Chondrocyte (in vitro differentiated cells): ENCODE measurements around the gene FIBP. TPM values are rescaled to one million over a fixed set of nuclear protein-coding genes. Genes with fewer than 3 reads are reported as not detected.
A peak's percentile ranks its signal among the peaks of the same experiment; 100 is the strongest.

Source experiments
- DNase-seq: peaks from one replicate; pipeline ENCODE4 v3.0.0; 2021; ENCODE audit warnings: mixed read lengths, low spot score
- H3K27ac Mint-ChIP-seq: one replicate; pipeline ENCODE4 v1.8.0; 2021; ENCODE audit warnings: mild to moderate bottlenecking, moderate library complexity, mixed read lengths; ENCODE audit not compliant: unreplicated experiment
- H3K27me3 Mint-ChIP-seq: 2 replicates; pipeline ENCODE4 v1.8.0; 2021; ENCODE audit warnings: low read depth, mixed read lengths
- H3K36me3 Mint-ChIP-seq: 2 replicates; pipeline ENCODE4 v1.8.0; 2021; ENCODE audit warnings: low read depth, mixed read lengths
- H3K4me1 Mint-ChIP-seq: 2 replicates; pipeline ENCODE4 v1.8.0; 2021; ENCODE audit warnings: low read depth, mild to moderate bottlenecking, mixed read lengths
- H3K4me3 Mint-ChIP-seq: one replicate; pipeline ENCODE4 v1.8.0; 2021; ENCODE audit warnings: mild to moderate bottlenecking, moderate library complexity, mixed read lengths; ENCODE audit not compliant: unreplicated experiment
- H3K9me3 Mint-ChIP-seq: 2 replicates; pipeline ENCODE4 v1.8.0; 2021; ENCODE audit warnings: low read depth, mixed read lengths
- total RNA-seq: library from RNA; stranded (reverse); gene quantifications from 3 replicates; pipeline ENCODE4 v1.2.1, GENCODE V29; 2021
- TF ChIP-seq, protein P1 (sequence below): fragments of 200-600 bp; sonication (generic); IDR thresholded peaks from 2 replicates; pipeline ENCODE4 v1.5.0; 2021; ENCODE audit warnings: antibody characterized with exemption, mild to moderate bottlenecking, moderate library complexity

FIBP gene
- total RNA-seq, 1 donor from 2014 or later: 83.5 TPM

DNA sequence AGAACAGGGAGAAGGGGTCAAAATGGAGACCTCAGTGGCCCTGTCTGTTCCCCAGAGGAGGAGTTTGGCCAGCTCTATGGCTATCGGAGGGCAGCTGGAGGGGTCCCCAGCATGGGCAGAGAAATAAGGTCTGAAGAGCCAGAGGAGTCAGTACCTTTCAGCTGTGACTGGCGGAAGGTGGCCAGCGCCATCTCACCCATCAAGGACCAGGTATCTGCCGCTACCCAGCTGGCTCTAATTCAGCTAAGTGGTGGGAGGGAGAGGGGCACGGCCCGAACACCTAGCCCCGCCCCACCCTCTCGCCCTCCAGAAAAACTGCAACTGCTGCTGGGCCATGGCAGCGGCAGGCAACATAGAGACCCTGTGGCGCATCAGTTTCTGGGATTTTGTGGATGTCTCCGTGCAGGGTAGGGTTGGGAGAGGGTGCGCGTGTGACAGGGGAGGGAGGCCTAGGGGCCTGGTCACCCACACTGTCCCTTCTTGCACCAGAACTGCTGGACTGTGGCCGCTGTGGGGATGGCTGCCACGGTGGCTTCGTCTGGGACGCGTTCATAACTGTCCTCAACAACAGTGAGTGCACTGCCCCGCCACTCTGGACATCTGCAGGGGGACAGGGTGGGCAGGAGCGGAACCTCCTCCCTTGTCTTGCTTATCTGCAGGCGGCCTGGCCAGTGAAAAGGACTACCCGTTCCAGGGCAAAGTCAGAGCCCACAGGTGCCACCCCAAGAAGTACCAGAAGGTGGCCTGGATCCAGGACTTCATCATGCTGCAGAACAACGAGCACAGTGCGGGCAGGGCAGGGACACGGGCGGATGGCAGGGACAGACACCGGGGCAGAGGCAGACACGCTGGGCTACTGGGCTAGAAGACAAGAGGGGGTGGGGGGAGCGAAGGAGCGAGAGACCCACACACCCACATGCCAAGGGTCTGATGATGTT lies 5.9 kb downstream of the FIBP start:
- no peaks in the 10 kb centered on the region for H3K9me3 Mint-ChIP-seq
- no peak overlapping the region for H3K4me3 Mint-ChIP-seq
- peak; percentile 81 for DNase-seq
- H3K4me1 Mint-ChIP-seq: peaks cover 20% of the 10 kb centered on the region
- no peak overlapping the region for H3K27ac Mint-ChIP-seq
- H3K27me3 Mint-ChIP-seq: no peaks in the 10 kb centered on the region
- H3K36me3 Mint-ChIP-seq: peaks cover 18% of the 10 kb centered on the region
- TF ChIP-seq, protein P1, sequence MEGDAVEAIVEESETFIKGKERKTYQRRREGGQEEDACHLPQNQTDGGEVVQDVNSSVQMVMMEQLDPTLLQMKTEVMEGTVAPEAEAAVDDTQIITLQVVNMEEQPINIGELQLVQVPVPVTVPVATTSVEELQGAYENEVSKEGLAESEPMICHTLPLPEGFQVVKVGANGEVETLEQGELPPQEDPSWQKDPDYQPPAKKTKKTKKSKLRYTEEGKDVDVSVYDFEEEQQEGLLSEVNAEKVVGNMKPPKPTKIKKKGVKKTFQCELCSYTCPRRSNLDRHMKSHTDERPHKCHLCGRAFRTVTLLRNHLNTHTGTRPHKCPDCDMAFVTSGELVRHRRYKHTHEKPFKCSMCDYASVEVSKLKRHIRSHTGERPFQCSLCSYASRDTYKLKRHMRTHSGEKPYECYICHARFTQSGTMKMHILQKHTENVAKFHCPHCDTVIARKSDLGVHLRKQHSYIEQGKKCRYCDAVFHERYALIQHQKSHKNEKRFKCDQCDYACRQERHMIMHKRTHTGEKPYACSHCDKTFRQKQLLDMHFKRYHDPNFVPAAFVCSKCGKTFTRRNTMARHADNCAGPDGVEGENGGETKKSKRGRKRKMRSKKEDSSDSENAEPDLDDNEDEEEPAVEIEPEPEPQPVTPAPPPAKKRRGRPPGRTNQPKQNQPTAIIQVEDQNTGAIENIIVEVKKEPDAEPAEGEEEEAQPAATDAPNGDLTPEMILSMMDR: no peak

DNA sequence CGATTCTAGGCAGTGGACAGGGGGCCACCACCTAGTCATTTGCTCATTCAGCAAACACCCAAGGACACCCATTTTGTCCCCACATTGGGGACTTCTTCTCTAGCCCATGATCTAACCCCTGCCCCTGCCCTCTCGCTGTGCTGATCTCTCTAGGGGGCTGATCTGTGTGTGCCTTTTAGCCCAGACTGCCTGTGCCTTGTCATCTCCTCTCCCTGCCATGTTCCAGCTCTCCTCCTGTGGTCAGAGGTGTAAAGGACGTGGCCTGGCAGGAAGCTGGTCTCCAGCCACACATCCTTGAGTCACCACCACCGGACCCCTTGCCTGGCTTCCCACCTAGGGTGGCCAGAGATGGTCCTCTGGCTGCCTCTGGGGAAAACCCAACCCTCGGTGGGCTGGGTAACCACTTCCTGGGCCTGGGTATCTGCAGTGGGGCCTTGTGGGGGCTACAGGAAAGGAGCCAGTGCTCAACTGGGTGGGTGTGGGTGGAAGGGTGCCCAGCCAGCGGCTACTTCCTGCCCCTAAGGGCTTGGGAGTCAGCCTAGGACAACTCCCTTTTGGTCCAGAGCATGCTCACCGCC lies 7.3 kb downstream of the FIBP start:
- TF ChIP-seq, protein P1: no peak
- Mint-ChIP-seq H3K4me1 (peaks cover 9% of the 10 kb centered on the region), H3K27ac (no peak overlapping the region), H3K9me3 (no peaks in the 10 kb centered on the region), H3K4me3 (no peak overlapping the region), H3K27me3 (no peaks in the 10 kb centered on the region), H3K36me3 (peaks cover 14% of the 10 kb centered on the region)
- peak; percentile 78 for DNase-seq

DNA sequence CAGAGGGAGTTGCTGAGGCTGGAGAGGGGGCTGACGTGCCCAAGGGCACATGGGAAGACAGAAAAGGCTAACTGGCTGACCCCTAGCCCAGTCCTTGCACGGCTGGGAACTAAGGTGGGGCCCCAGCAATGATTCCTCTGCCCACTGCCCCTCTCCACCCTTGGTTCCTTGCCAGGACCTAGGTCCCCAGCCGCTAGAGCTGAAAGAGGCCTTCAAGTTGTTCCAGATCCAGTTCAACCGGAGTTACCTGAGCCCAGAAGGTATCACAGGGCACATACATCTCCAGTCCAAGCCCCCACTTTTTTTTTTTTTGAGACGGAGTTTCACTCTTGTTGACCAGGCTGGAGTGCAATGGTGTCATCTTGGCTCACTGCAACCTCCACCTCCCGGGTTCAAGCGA lies 8.2 kb downstream of the FIBP start:
- TF ChIP-seq, protein P1: no peak
- Mint-ChIP-seq H3K36me3 (peaks cover 11% of the 10 kb centered on the region), H3K4me3 (no peak overlapping the region), H3K27me3 (no peaks in the 10 kb centered on the region), H3K9me3 (no peaks in the 10 kb centered on the region), H3K27ac (no peak overlapping the region), H3K4me1 (peaks cover 8% of the 10 kb centered on the region)
- DNase-seq: no peak

GRCh38 chr11:65879617-65880016 lies 8.7 kb downstream of the FIBP start, which contains the start of gene CTSW:
Gene CTSW, plus strand, starts transcription at chr11:65879837. Its CDS starts 18 bp downstream, at chr11:65879855.
- Mint-ChIP-seq H3K36me3 (peaks cover 11% of the 10 kb centered on the region), H3K27me3 (no peaks in the 10 kb centered on the region), H3K4me3 (no peak within 1 kb of the TSS), H3K4me1 (peaks cover 4% of the 10 kb centered on the region), H3K27ac (no peak within 1 kb of the TSS), H3K9me3 (no peaks in the 10 kb centered on the region)
- no peak for DNase-seq
- TF ChIP-seq, protein P1: no peak

DNA sequence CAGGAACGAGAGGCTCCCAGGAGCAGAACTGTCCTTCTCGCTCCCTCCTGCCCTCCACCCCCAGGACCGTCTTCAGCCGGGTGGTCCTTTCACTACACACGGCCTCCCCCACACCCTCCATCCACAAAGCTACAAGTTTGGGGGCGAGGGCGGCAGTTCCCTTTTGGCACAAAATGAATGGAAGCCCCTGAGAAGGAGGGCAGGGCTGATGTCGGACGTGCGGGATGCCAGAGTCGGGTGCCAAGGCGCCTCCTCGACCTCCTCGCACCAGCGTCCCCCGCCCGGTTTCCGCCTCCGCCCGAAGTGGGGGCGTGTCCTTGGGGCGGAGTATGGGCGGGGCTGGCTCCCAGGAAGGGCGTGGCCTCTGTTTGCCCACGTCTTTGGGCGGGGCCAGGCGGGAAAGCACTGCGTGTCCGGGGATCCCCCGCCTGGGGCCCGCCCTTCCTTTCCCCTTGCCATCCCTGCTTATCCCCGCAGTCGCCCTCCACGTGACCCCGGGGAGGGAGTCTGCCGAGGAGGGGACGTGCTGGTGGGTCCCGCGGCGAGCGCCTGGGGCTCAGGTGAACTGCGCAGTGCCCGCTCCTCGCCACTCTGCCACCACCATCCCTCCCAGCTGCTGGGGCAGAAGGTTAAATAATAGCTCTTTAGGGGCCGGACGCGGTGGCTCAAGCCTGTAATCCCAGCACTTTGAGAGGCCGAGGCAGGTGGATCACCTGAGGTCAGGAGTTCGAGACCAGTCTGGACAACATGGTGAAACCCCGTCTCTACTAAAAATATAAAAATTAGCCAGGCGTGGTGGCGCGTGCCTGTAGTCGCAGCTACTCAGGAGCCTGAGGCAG lies 14.7 kb downstream of the FIBP start:
- H3K4me1 Mint-ChIP-seq: peaks cover 30% of the 10 kb centered on the region
- TF ChIP-seq, protein P1: no peak
- H3K27me3 Mint-ChIP-seq: no peaks in the 10 kb centered on the region
- H3K9me3 Mint-ChIP-seq: no peaks in the 10 kb centered on the region
- H3K4me3 Mint-ChIP-seq: peak overlapping the region; percentile 85
- H3K27ac Mint-ChIP-seq: peak overlapping the region; percentile 92
- peak; percentile 97 for DNase-seq
- peaks cover 7% of the 10 kb centered on the region for H3K36me3 Mint-ChIP-seq
